ENCODE measurements around the gene IPO4. TPM values are rescaled to one million over a fixed set of nuclear protein-coding genes. Genes with fewer than 3 reads are reported as not detected.

The IPO4 gene
- polyA plus RNA-seq, 3 donors = 31.4 to 35.6 (median 33.1) TPM

- no peak for DNase-seq (ENCODE audit: low read depth in 3 of 3, low spot score in 2 of 3)
Observed at GRCh38 chr14:24136684-24137528, 51.7 kb downstream of the IPO4 start.

- peak in 2 of 3 donors; percentile 66 to 80 for DNase-seq (ENCODE audit: low read depth in 3 of 3, low spot score in 2 of 3)
Observed at GRCh38 chr14:24135834-24136683, 52.6 kb downstream of the IPO4 start, which contains the start of gene PSME1. Gene PSME1, plus strand, starts transcription at chr14:24136194. Its CDS starts 69 bp downstream, at chr14:24136263.

- DNase-seq (ENCODE audit: low read depth in 3 of 3, low spot score in 2 of 3) = no peak
Observed at GRCh38 chr14:24135584-24135833, 53.1 kb downstream of the IPO4 start.

GRCh38 chr14:24133735-24134134, 54.9 kb downstream of the IPO4 start:
- no peak for DNase-seq (ENCODE audit: low read depth in 3 of 3, low spot score in 2 of 3)

GRCh38 chr14:24132976-24133375, 55.6 kb downstream of the IPO4 start:
- no peak for DNase-seq (ENCODE audit: low read depth in 3 of 3, low spot score in 2 of 3)

- no peak for DNase-seq (ENCODE audit: low read depth in 3 of 3, low spot score in 2 of 3)
Observed at GRCh38 chr14:24132061-24132685, 56.4 kb downstream of the IPO4 start.

GRCh38 chr14:24131549-24131966, 57.1 kb downstream of the IPO4 start:
- DNase-seq (ENCODE audit: low read depth in 3 of 3, low spot score in 2 of 3) = no peak

- DNase-seq (ENCODE audit: low read depth in 3 of 3, low spot score in 2 of 3) = no peak
Observed at GRCh38 chr14:24130717-24131548, 57.7 kb downstream of the IPO4 start.

GRCh38 chr14:24130380-24130716, 58.3 kb downstream of the IPO4 start, which contains the start of gene FITM1:
Gene FITM1, plus strand, starts transcription at chr14:24130659. Its CDS starts 905 bp downstream, at chr14:24131564.
- no peak for DNase-seq (ENCODE audit: low read depth in 3 of 3, low spot score in 2 of 3)

Other genes starting within 250 kb of the IPO4 start
- 10 to 100 TPM; 46.7 to 55.5 (median 49.6) TPM for gene DHRS4, start 235.0 kb downstream of the IPO4 start, polyA plus RNA-seq (ENCODE audit: insufficient read length in 3 of 3)
- 10 to 100 TPM; 30.8 to 43.1 (median 37.2) TPM for gene DHRS4L2, start 199.9 kb downstream of the IPO4 start, polyA plus RNA-seq (ENCODE audit: insufficient read length in 3 of 3)
- 1 to 10 TPM; 1.0 to 2.0 (median 1.4) TPM for gene CARMIL3, start 136.8 kb downstream of the IPO4 start, polyA plus RNA-seq (ENCODE audit: insufficient read length in 3 of 3)
- not detected for gene CPNE6, start 117.3 kb downstream of the IPO4 start, polyA plus RNA-seq (ENCODE audit: insufficient read length in 3 of 3)
- gene PCK2, start 94.5 kb downstream of the IPO4 start, polyA plus RNA-seq (ENCODE audit: insufficient read length in 3 of 3) = 10 to 100 TPM; 25.5 to 32.6 (median 27.3) TPM
- gene DCAF11, start 74.0 kb downstream of the IPO4 start, polyA plus RNA-seq (ENCODE audit: insufficient read length in 3 of 3) = 10 to 100 TPM; 75.4 to 83.3 (median 77.3) TPM
- gene NRL, start 73.9 kb downstream of the IPO4 start, polyA plus RNA-seq (ENCODE audit: insufficient read length in 3 of 3) = 1 to 10 TPM; 1.8 to 3.7 (median 2.9) TPM
- under 1 TPM; 0.68 to 0.86 (median 0.79) TPM for gene FITM1, start 58.2 kb downstream of the IPO4 start, polyA plus RNA-seq (ENCODE audit: insufficient read length in 3 of 3)
- 100 to 1,000 TPM; 216 to 231 (median 224) TPM for gene PSME1, start 52.6 kb downstream of the IPO4 start, polyA plus RNA-seq (ENCODE audit: insufficient read length in 3 of 3)
- gene EMC9, start 47.2 kb downstream of the IPO4 start, polyA plus RNA-seq (ENCODE audit: insufficient read length in 3 of 3) = 10 to 100 TPM; 11.9 to 20.1 (median 15.3) TPM
- 100 to 1,000 TPM; 165 to 179 (median 171) TPM for gene PSME2, start 42.2 kb downstream of the IPO4 start, polyA plus RNA-seq (ENCODE audit: insufficient read length in 3 of 3)
- 10 to 100 TPM; 41.5 to 46.9 (median 43.4) TPM for gene RNF31, start 41.3 kb downstream of the IPO4 start, polyA plus RNA-seq (ENCODE audit: insufficient read length in 3 of 3)
- gene IRF9, start 27.6 kb downstream of the IPO4 start, polyA plus RNA-seq (ENCODE audit: insufficient read length in 3 of 3) = 10 to 100 TPM; 56.8 to 60.1 (median 57.5) TPM
- 10 to 100 TPM; 47.5 to 51.6 (median 50.0) TPM for gene REC8, start 16.7 kb downstream of the IPO4 start, polyA plus RNA-seq (ENCODE audit: insufficient read length in 3 of 3)
- gene TM9SF1, start 6.6 kb upstream of the IPO4 start, polyA plus RNA-seq (ENCODE audit: insufficient read length in 3 of 3) = 10 to 100 TPM; 36.9 to 40.9 (median 39.0) TPM
- 1 to 10 TPM; 3.2 to 4.1 (median 4.0) TPM for gene TSSK4, start 16.9 kb upstream of the IPO4 start, polyA plus RNA-seq (ENCODE audit: insufficient read length in 3 of 3)
- gene CHMP4A, start 24.7 kb upstream of the IPO4 start, polyA plus RNA-seq (ENCODE audit: insufficient read length in 3 of 3) = 10 to 100 TPM; 50.7 to 61.2 (median 55.7) TPM
- 10 to 100 TPM; 10.2 to 12.9 (median 12.5) TPM for gene MDP1, start 27.2 kb upstream of the IPO4 start, polyA plus RNA-seq (ENCODE audit: insufficient read length in 3 of 3)
- 100 to 1,000 TPM; 253 to 284 (median 266) TPM for gene NEDD8, start 43.6 kb upstream of the IPO4 start, polyA plus RNA-seq (ENCODE audit: insufficient read length in 3 of 3)
- gene GMPR2, start 44.1 kb upstream of the IPO4 start, polyA plus RNA-seq (ENCODE audit: insufficient read length in 3 of 3) = 100 to 1,000 TPM; 105 to 133 (median 125) TPM
- gene TINF2, start 53.8 kb upstream of the IPO4 start, polyA plus RNA-seq (ENCODE audit: insufficient read length in 3 of 3) = 10 to 100 TPM; 64.3 to 71.3 (median 67.3) TPM
- 1 to 10 TPM; 1.2 to 1.9 (median 1.2) TPM for gene TGM1, start 74.4 kb upstream of the IPO4 start, polyA plus RNA-seq (ENCODE audit: insufficient read length in 3 of 3)
- gene RABGGTA, start 82.8 kb upstream of the IPO4 start, polyA plus RNA-seq (ENCODE audit: insufficient read length in 3 of 3) = 10 to 100 TPM; 18.2 to 19.0 (median 18.5) TPM
- 10 to 100 TPM; 38.6 to 45.5 (median 42.6) TPM for gene DHRS1, start 111.0 kb upstream of the IPO4 start, polyA plus RNA-seq (ENCODE audit: insufficient read length in 3 of 3)
- gene NOP9, start 111.0 kb upstream of the IPO4 start, polyA plus RNA-seq (ENCODE audit: insufficient read length in 3 of 3) = 10 to 100 TPM; 26.2 to 26.6 (median 26.4) TPM
- gene CIDEB, start 119.2 kb upstream of the IPO4 start, polyA plus RNA-seq (ENCODE audit: insufficient read length in 3 of 3) = 10 to 100 TPM; 28.5 to 29.4 (median 28.9) TPM
- 1 to 10 TPM; 1.8 to 2.2 (median 1.9) TPM for gene LTB4R2, start 121.3 kb upstream of the IPO4 start, polyA plus RNA-seq (ENCODE audit: insufficient read length in 3 of 3)
- gene LTB4R, start 122.7 kb upstream of the IPO4 start, polyA plus RNA-seq (ENCODE audit: insufficient read length in 3 of 3) = 1 to 10 TPM; 2.4 to 2.9 (median 2.9) TPM
- gene ADCY4, start 146.3 kb upstream of the IPO4 start, polyA plus RNA-seq (ENCODE audit: insufficient read length in 3 of 3) = 10 to 100 TPM; 12.8 to 23.7 (median 17.2) TPM
- 1 to 10 TPM; 2.3 to 3.6 (median 3.1) TPM for gene RIPK3, start 151.2 kb upstream of the IPO4 start, polyA plus RNA-seq (ENCODE audit: insufficient read length in 3 of 3)
- 10 to 100 TPM; 45.0 to 50.5 (median 49.7) TPM for gene NFATC4, start 179.4 kb upstream of the IPO4 start, polyA plus RNA-seq (ENCODE audit: insufficient read length in 3 of 3)
- 10 to 100 TPM; 40.3 to 47.7 (median 40.4) TPM for gene NYNRIN, start 210.2 kb upstream of the IPO4 start, polyA plus RNA-seq (ENCODE audit: insufficient read length in 3 of 3)
- 1 to 10 TPM; 2.2 to 3.0 (median 2.6) TPM for gene CBLN3, start 240.9 kb upstream of the IPO4 start, polyA plus RNA-seq (ENCODE audit: insufficient read length in 3 of 3)
- 10 to 100 TPM; 41.0 to 42.4 (median 41.1) TPM for gene KHNYN, start 241.1 kb upstream of the IPO4 start, polyA plus RNA-seq (ENCODE audit: insufficient read length in 3 of 3)